Progenitor cell of endocrine pancreas (in vitro differentiated cells): ENCODE results near the gene TSTD2. TPM values are rescaled to one million over a fixed set of nuclear protein-coding genes. Genes with fewer than 3 reads are reported as not detected.

Source experiments
- DNase-seq: peaks from one replicate; pipeline ENCODE4 v3.0.0; 2021; ENCODE audit warnings: low spot score; ENCODE audit not compliant: unreplicated experiment
- H3K27ac Mint-ChIP-seq: 2 replicates; pipeline ENCODE4 v1.8.0; 2021; ENCODE audit warnings: mild to moderate bottlenecking, moderate library complexity, mixed read lengths
- H3K27me3 Mint-ChIP-seq: 2 replicates; pipeline ENCODE4 v1.8.0; 2021; ENCODE audit warnings: mixed read lengths
- H3K36me3 Mint-ChIP-seq: 2 replicates; pipeline ENCODE4 v1.8.0; 2022; ENCODE audit warnings: mixed read lengths; ENCODE audit not compliant: insufficient read depth
- H3K4me1 Mint-ChIP-seq: 2 replicates; pipeline ENCODE4 v1.8.0; 2021; ENCODE audit warnings: low read depth, mixed read lengths
- H3K4me3 Mint-ChIP-seq: 2 replicates; pipeline ENCODE4 v1.8.0; 2021; ENCODE audit warnings: low read depth, mild to moderate bottlenecking, moderate library complexity, mixed read lengths
- H3K9me3 Mint-ChIP-seq: 2 replicates; pipeline ENCODE4 v1.8.0; 2021; ENCODE audit warnings: low read depth, mixed read lengths
- total RNA-seq: library from RNA; stranded (reverse); gene quantifications from 2 replicates; pipeline ENCODE4 v1.2.1, GENCODE V29; 2021
- TF ChIP-seq, protein P1 (sequence below): fragments of 200-600 bp; sonication (generic); IDR thresholded peaks from one replicate; pipeline ENCODE4 v1.5.0; 2021; ENCODE audit warnings: antibody characterized with exemption, mild to moderate bottlenecking; ENCODE audit not compliant: unreplicated experiment

Gene TSTD2
- total RNA-seq, 1 donor from 2014 or later: 44.7 TPM

DNA sequence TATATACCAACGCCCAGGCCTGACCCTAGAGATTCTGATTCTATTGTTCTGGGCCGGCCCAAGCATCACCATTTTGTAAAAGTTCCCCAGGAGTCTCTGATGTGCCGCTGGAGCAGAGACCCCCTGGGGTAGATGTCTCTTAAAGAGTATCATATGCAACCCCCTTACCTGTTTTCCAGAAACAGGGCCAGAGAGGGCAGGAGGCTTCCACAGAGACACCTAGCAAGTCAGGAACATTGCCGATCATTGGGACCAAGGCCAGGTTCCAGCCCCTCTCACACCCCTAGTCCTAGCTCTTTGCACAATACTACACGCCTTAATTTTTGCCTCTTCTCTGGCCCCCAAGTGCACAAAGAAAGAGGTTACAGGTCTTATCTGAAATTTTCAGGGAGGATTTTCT, 67.9 kb downstream of the TSTD2 start:
- H3K9me3 Mint-ChIP-seq: no peaks in the 10 kb centered on the region
- no peak for DNase-seq

DNA sequence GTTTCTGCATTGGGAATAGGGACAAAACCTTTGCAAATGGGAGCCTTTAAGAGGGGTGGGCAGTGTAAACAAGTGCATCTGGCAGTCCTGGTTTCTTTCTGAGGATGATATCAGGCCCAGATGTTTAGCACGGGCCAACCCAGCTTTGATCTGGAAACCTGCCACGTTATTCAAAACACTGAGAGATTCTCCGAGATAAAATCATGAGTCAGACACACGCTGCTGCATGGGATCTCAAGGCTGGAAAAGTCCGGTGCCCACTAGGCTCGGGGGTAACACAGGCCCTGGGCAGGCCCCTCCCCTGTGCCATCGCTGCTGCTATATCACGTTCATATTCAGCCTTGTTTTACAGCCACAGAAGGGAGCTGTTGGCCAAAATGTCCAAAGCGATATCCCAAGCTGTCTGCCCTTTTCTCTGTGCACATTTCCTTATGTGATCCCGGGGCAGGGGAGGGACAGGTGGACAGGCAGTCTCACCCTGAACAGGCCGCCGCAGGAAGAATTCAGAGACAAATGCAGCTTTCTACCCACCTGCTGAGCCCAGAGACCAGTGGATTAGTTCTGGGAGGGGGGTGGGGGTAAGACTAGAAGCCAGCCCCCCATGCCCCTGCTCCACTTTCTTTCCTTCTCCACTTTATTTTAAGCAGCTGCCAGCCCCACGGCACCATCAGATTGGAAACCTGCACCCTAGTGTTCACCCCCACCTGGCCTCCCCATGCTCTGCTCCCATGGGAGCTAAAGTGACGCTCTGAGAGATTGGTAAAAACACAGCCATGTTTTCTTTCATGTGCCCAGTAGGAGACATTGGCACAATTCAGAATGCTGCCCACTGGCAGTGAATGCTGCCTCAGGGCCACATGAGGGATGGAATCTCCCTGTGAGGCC, 68.6 kb downstream of the TSTD2 start:
- H3K27me3 Mint-ChIP-seq: no peaks in the 10 kb centered on the region
- no peak for DNase-seq
- TF ChIP-seq, protein P1, sequence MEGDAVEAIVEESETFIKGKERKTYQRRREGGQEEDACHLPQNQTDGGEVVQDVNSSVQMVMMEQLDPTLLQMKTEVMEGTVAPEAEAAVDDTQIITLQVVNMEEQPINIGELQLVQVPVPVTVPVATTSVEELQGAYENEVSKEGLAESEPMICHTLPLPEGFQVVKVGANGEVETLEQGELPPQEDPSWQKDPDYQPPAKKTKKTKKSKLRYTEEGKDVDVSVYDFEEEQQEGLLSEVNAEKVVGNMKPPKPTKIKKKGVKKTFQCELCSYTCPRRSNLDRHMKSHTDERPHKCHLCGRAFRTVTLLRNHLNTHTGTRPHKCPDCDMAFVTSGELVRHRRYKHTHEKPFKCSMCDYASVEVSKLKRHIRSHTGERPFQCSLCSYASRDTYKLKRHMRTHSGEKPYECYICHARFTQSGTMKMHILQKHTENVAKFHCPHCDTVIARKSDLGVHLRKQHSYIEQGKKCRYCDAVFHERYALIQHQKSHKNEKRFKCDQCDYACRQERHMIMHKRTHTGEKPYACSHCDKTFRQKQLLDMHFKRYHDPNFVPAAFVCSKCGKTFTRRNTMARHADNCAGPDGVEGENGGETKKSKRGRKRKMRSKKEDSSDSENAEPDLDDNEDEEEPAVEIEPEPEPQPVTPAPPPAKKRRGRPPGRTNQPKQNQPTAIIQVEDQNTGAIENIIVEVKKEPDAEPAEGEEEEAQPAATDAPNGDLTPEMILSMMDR: no peak
- H3K36me3 Mint-ChIP-seq: no peaks in the 10 kb centered on the region
- H3K4me3 Mint-ChIP-seq: no peak overlapping the region
- H3K4me1 Mint-ChIP-seq: peaks cover 7% of the 10 kb centered on the region
- no peak overlapping the region for H3K27ac Mint-ChIP-seq
- no peaks in the 10 kb centered on the region for H3K9me3 Mint-ChIP-seq

More for the DNA sequence above, 67.9 kb downstream of the TSTD2 start:
- H3K4me3 Mint-ChIP-seq: no peak overlapping the region
- TF ChIP-seq, protein P1: no peak
- H3K36me3 Mint-ChIP-seq: no peaks in the 10 kb centered on the region
- H3K27ac Mint-ChIP-seq: no peak overlapping the region
- H3K27me3 Mint-ChIP-seq: no peaks in the 10 kb centered on the region
- H3K4me1 Mint-ChIP-seq: peaks cover 7% of the 10 kb centered on the region

DNA sequence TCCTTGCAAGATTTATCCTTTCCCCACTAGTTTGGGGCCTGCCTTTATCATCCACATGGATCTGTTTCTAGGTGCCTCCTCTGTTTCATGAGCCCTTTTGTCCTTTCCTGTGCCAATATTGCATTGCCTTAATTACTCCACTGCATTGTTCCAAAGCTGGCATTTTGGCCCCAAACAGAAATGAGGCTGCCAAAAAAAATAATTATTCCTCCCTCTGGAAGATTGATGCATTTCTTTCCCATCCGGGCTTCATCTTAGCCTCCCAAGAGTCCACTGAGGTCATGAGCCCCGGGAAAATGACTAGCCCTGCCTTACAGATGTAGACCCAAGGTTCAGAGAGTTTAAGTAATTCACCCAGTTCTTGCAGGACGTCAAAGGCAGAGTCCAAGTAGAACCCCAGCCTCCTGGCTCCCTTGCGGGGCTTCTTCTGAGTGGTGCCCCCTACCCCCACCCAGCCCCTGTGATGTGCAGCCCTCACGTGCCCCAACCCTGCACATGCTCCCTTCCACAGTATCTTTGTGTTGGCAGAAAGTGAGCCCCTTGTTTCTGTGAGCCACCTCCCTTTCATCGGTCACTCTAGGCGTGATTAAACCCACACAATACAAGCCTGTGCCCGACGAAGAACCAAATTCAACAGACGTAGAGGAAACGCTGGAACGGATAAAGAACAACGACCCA, 69.6 kb downstream of the TSTD2 start:
- peaks cover 7% of the 10 kb centered on the region for H3K4me1 Mint-ChIP-seq
- no peak overlapping the region for H3K4me3 Mint-ChIP-seq
- TF ChIP-seq, protein P1: no peak
- H3K9me3 Mint-ChIP-seq: no peaks in the 10 kb centered on the region
- no peaks in the 10 kb centered on the region for H3K27me3 Mint-ChIP-seq
- no peak for DNase-seq
- no peaks in the 10 kb centered on the region for H3K36me3 Mint-ChIP-seq
- no peak overlapping the region for H3K27ac Mint-ChIP-seq

DNA sequence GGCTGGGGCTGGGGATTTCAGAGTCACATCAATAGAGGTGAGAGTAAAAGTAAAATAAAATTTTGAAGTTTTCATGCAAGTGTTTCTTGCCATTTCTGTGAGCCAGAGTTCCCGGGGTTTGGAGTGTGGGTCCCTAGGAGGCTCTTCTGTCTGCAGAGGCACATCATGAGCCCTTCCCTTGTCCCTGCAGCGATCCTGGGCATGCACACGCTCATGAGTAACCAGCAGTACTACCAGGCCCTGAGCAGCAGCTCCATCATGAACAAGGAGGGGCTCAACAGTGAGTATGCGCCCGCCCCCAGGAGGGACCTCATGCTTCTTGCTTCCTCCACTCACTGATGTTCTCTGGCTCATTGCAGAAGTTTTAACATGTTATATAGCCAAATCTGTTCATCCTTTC, 70.6 kb downstream of the TSTD2 start:
- no peak overlapping the region for H3K27ac Mint-ChIP-seq

DNA sequence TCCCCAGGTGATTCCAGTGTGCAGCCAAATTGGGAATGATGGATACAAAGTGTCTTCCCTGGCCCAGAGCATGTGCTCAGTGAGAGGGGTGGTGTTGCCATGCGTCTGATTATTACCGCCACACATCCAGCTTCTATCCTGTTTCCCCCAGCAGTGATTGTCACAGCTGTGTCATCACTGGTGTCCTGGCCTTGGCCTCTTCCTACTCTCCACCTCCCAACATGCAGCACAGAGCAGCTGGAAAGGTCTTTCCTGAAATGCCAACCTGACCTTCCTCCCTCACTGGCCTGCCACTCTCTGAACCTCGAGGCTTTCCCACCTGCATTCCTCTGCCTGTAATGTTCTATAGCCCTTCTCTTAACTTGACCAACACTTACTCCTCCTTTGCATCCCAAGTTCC, 71.7 kb downstream of the TSTD2 start:
- peaks cover 8% of the 10 kb centered on the region for H3K4me1 Mint-ChIP-seq
- no peaks in the 10 kb centered on the region for H3K36me3 Mint-ChIP-seq
- TF ChIP-seq, protein P1: no peak
- H3K4me3 Mint-ChIP-seq: no peak overlapping the region
- H3K9me3 Mint-ChIP-seq: no peaks in the 10 kb centered on the region
- H3K27me3 Mint-ChIP-seq: no peaks in the 10 kb centered on the region
- H3K27ac Mint-ChIP-seq: no peak overlapping the region
- DNase-seq: no peak

More for the DNA sequence above, 70.6 kb downstream of the TSTD2 start:
- no peak overlapping the region for H3K4me3 Mint-ChIP-seq
- no peaks in the 10 kb centered on the region for H3K9me3 Mint-ChIP-seq
- no peaks in the 10 kb centered on the region for H3K27me3 Mint-ChIP-seq
- H3K36me3 Mint-ChIP-seq: no peaks in the 10 kb centered on the region
- no peak for DNase-seq
- TF ChIP-seq, protein P1: no peak
- peaks cover 7% of the 10 kb centered on the region for H3K4me1 Mint-ChIP-seq
